GM15510 (cell line): Measurements from ENCODE around the gene MMP24.
A peak's percentile ranks its signal among the peaks of the same experiment; 100 is the strongest.

Experiments
- POLR2A ChIP-seq: IDR thresholded peaks from 3 replicates; pipeline ENCODE4 v1.6.1; 2011; ENCODE audit warnings: borderline replicate concordance; ENCODE audit not compliant: insufficient read length; ENCODE audit errors: extremely low read depth

MMP24 gene

DNA sequence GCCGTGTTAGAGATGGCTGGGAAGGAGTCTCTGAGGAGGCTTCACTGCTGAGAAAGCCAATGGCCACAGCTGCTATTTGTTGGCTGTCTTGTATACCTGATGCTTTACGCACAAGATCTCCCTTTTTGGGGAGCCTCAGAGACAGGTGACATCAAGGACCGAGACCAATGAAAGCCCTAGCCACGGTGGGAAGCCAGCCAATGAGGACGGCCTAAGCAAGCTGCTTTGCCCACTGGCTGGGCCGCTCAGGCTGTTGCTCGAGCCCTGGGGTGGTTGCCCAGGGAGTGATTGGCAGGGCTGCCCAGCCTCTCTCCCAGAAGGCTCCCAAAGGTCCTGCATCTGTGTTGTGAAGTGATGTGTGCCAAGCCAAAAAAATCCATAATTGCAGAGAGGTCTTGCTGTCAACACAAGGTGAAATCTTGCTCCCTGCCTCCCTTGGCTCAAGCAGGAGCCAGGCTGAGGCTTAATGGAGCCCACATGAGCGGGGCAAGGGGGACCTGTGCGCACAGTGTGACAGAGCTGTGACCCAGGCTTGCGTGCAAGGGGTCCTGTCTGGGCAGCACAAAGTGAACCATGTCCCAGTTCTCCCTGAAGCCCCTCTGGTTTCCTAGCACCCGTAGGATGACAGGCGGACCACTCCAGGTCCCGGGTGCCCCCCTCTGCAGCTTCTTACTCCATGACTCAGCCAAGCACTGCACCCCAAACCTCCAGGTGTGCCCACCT lies 47.1 kb downstream of the MMP24 start:
- TF ChIP-seq POLR2A: no peak

DNA sequence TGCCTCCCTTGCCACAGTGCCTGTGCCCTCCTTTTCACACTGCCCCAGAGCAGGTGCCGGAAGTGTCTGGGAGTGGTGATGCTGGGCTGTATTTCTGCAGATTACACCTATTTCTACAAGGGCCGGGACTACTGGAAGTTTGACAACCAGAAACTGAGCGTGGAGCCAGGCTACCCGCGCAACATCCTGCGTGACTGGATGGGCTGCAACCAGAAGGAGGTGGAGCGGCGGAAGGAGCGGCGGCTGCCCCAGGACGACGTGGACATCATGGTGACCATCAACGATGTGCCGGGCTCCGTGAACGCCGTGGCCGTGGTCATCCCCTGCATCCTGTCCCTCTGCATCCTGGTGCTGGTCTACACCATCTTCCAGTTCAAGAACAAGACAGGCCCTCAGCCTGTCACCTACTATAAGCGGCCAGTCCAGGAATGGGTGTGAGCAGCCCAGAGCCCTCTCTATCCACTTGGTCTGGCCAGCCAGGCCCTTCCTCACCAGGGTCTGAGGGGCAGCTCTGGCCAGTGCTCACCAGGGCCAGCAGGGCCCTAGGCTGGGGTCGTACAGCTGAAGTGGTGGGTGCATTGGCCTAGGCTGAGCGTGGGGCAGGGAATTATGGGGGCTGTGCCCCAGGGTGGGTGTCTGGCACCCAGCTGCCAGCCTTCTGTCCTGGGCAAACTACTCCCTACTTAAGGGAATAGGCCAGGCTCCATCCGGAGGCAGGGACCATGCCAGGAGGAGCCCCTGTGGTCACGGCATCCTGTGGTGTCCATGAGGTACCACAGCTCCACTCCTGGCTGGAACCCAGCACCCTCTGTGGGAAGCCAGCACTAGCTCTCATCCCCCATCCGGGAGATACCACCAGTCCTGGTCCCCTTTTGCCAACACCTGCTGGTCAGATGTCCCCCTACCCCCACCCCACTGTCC lies 47.9 kb downstream of the MMP24 start:
- TF ChIP-seq POLR2A: no peak

DNA sequence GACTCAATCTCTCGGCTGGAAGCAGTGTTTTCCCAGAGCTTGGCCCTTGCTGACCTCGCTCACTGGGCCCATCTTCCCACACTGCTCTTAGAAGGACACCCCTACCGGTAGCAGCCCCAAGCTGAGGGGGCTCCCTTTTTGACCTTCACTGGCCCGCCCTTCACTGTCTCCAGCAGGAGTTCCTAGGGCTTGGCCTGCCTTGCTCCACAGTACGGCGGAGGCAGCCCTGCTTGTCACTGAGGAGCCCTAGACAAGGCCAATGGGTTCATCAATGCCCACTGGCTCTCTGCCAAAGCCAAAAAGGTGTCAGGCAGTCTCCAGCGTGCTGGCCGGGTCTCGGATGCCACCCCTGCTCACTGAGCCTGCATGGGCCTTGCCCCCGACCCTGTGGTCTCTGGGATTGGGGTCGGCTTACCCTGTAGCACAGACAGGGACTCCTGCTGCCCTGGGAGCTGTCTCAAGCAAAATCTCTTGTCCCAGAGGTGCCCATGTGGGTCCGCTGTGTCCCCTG lies 49.3 kb downstream of the MMP24 start:
- TF ChIP-seq POLR2A: no peak

DNA sequence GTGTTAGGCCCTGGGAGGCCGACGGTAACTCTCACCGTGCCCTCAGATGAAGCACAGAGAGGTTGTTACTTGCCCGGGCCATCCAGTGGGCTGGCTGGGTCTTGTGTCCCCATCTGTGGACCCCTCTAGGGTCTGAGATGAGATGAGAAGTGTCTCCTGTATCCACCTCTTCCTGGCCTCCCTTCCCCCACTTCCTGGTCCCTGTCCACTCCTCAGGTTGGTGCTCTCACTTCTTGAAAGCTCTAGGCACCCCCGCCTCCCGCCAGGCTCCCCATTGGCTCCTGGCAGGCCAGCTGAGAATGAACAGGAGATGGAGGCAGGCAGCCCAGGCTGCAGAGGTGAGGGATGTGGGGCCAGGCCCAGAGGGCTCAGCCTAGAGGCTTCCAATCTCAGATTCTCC lies 49.9 kb downstream of the MMP24 start:
- no peak for TF ChIP-seq POLR2A

DNA sequence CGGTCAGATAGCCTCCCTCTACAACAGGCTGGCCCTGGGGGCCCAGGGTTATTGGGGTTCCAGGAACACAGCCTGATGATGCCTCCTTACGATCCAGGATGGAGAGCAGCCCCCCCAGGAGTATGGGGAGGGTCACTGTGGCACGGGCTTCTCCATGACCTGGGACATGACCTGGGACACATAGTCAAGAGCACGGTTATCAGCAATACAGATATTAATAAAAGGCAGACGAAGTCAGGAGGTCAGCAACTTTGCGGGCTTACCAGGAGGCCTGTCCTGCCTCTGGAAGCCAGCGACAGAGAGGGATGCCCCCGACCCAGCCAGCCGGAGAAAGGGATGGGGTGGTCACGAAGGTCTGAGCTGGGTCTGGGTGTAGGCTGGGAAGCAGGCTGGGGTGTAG lies 50.6 kb downstream of the MMP24 start:
- no peak for TF ChIP-seq POLR2A

DNA sequence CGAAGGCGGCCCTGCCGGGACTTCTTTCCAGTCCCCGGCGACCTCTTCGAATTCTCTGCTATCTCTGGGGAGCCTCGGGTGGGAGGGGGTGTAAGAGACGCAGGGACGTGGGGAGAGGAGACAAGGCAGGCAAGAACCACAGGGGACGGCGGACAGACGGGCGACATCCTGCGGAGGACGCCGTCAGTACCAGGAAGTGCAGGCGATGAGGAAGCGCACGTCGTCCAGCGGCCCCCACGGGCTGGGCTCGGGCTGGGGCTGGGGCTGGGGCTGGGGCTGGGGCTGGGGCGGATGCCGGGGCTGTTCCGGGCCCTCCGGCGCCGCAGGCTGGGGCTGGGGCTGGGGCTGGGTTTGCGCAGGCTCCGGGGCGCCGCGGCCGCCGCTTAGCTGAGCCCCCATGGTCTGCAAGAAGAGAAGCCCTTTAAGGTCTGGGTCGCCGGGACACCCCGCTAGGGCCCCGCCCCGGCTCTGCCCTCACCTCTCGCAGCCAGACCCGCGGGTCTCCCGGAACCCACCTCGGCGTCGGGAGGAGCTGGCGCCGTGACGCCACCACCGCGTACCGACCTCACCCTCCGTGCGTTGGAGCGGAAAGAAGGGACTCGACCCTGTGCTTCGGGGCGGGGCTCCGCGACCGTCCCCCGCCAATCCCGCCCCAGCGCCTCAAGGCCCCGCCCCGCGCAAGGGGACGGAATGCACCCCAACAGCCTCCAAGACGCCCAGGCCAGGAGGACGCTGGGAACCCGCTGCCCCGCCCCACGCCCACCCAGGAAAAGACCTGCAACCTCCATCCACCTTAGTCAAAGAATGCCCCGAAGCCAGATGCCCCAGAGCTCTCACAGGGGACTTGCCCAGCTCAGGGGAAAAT lies 51.3 kb downstream of the MMP24 start, which contains the start of gene MMP24OS:
Gene MMP24OS (minus strand): TSS at position 592 of the 865 bp plus-strand sequence. CDS start 193 bp downstream, at position 399.
- peak; percentile 87 for TF ChIP-seq POLR2A

DNA sequence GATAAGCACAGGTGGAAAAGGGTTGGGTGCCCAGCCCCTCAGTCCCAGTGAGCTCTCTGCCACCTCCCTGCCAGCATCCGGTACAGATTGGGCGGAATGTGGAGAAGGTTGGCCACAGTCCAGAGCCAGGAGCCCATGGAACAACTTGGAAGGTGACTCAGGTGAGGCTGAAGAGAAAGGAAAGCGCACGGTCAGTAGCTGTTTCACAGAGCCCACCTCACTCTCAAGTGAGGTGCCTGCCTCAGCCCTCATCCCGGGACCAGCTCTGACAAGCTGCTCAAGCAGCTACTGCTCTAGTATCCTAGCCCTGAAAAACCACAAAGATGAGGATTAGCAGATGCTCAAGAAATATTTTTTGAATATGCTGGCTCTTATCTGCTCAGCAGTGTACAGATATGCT lies 52.5 kb downstream of the MMP24 start:
- TF ChIP-seq POLR2A: no peak

DNA sequence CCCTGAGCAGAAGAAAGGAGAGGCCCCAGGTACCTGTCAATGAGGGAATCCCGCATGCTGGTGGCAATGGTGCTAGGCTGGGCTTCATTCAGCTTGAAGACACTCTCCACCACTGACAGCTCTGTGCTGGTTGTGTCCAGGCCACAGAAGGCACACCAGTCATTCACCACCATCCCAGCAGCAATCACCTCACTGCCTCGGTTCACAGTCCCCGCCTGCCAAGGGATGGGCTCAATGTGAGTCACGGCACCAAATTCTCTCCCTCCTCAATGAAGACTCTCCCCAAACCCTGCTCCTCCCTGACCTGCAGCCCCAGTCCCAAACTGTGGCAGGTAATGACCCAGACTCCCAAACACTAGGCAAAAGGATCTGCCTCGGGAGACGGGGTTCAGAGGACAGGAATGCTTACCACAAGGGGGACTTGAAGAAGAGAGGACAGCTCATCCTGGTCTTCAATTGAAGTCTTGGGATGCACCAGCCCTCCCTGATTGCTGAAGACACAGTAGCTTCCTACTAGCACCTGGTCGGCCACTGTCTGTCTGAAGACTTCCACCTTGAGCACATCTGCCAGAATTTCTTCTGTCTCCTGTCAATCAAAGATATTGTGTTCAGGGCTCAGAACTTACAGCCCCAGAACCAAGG lies 53.2 kb downstream of the MMP24 start:
- TF ChIP-seq POLR2A: no peak

DNA sequence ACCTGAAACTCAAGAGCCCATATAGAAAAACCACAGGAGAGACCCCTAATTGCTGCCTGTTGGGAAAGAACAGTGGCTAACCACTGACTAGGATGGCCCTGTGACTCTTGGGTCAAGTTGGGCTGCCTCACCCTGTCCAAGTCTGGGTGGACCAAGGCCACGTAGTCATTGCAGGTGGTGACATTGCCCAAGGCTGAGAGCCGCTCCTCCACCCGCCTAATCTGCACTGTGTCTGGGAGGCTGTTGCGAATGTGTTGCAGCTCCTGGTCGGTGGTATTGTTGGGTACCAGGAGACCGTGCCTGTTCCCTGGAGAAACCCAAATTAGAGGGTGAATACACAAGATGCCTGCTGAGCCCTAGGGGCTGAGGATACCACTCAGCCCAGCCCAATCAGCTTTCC lies 54.0 kb downstream of the MMP24 start:
- no peak for TF ChIP-seq POLR2A

DNA sequence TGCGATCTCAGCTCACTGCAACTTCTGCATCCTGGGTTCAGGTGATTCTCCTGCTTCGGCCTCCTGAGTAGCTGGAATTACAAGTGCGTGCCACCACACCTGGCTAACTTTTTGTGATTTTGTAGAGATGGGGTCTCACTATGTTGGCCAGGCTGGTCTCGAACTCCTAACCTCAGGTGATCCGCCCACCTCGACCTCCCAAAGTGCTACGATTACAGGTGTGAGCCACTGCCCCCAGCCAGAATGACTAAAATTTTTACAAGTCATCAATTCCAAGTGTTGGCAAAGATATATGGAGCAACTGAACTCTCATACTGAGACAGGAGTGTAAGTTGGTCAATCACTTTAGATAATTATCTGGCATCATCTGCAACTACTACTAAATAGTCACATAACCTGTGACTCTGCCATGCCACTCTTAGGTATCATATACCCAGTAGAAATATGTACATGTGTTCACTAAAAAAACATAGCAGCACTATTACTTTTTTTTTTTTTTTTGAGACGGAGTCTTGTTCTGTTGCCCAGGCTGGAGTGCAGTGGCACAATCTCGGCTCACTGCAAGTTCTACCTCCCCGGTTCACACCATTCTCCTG lies 55.1 kb downstream of the MMP24 start:
- TF ChIP-seq POLR2A: no peak

DNA sequence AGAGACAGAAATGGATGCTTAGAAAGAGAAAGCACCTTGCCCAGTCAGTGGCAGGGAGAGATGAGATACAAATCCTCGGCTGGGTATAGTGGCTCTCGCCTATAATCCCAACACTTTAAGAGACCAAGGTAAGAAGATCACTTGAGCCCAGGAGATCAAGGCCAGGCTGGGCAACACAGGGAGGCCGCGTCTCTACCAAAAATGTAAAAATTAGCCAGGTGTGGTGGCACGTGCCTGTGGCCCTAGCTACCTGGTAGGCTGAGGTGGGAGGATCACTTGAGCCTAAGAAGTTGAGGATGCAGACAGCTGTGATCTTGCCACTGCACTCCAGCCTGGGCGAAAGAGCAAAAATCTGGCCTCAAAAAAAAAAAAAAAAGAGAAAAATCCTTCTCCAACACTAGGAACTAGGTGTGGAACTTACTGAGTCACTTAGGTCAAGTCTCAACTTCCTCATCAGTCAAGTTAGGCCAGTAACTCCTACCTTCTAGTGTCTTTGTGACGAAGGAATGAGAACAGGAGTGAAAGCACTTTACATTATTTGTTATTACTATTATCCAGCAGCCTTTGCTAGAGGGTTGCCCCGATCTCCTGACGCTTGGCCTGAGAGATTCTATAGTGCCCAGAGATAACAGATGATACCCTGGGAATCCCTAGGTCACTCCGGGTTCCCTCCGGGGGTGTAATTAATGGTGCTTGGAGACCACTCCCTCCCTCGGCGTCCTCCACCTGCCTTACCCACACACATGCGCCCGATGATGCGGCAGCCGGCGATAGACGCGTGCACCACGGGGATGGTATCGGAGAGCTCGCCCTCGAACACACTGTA lies 57.2 kb downstream of the MMP24 start:
- no peak for TF ChIP-seq POLR2A

DNA sequence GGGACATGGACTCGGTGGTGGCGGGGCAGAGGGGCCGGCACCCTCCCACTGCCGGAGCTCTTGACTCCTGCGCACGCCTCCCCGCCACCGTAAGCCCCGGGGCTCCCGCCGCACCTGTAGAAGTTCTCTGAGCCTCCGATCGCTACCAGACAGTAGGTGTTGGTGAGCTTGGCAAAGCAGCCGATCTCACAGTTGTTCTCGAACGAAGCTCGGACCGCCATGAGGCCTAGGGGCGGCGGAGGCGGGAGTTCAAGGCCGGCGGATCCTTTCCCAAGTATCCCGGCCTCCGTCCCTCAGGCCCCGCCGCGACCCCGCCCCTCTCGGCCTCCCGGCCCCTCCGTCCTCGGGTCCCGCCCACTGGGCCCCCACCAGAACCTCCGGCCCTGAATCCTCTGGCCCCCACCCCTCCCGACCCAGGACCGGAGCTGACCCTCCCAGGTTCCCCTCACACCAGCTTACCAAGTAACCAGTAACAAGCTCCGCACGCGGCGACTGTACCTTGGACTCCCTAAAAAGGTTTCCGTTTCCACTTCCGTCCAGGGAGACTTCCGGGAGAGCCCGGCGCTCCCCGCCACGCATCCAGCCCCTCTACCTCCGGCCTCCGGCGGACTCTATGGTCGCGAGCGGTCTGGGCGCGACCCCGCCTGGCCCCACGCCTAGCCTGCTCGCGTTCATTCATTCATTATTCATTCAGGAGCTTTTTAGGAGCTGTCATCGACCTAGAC lies 57.9 kb downstream of the MMP24 start, which contains the start of gene EIF6:
Gene EIF6 (minus strand): TSS at position 506 of the 725 bp plus-strand sequence. CDS start 285 bp downstream, at position 221.
- peak; percentile 72 for TF ChIP-seq POLR2A

DNA sequence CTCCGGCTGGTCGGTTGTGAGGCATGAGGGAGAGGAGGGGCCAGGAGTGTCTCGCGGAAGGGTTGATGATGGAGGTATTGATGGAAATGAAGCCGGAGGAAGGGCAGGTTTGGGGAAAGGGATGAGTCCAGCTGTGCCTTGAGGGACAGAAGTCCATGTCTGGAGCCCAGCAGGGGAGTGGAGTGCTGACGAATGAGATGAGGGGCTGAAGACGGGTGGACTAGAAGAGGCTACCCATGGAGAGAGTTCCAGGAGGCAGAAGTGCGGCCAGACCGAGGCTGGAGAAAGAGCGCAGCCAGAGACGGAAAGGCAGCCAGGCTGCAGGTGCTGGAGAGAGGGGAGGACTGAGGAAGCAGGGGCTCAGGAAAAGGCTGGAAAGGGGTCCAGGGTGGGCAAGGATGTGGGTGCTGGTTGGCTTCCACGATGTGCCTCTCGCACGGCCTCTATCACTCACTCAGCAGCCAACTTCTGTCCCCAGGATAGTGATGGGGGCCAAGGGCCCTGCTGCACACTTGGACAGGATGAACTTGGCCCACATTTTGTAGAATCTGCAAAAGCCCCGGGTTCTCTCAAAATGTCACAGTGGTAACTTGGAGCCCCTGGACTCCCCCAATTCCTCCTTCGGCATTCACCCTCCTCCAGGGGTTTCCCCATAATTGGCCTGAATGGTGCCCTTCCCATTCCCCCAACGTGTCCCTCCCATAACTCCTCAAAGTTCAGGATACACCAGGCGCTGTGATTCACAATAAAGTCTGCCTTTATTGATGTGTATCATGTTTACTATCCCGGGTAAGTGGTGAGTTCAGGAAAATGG lies 58.7 kb downstream of the MMP24 start:
- no peak for TF ChIP-seq POLR2A
